Activated CD8-positive, alpha-beta memory T cell treated with anti-CD3 and anti-CD28 coated beads for 24 hours (primary cell): ENCODE data around the gene SLC6A15.

Experiments used
- DNase-seq: peaks from one replicate; pipeline ENCODE4 v3.0.0-alpha.2; 2020

Gene SLC6A15

GRCh38 chr12:84912198-84913128 lies at the start of gene SLC6A15:
SLC6A15 (minus strand) TSS chr12:84912799; CDS start chr12:84892120, 20,679 bp downstream.
- DNase-seq: peak; percentile 53

GRCh38 chr12:84960918-84961317 lies 48.3 kb upstream of the SLC6A15 start:
- DNase-seq: no peak

- DNase-seq: no peak
Measured at GRCh38 chr12:84955298-84955697, 42.7 kb upstream of the SLC6A15 start.

GRCh38 chr12:84954415-84954814 lies 41.8 kb upstream of the SLC6A15 start:
- no peak for DNase-seq

GRCh38 chr12:84950971-84951546 lies 38.5 kb upstream of the SLC6A15 start:
- no peak for DNase-seq

GRCh38 chr12:84946753-84947152 lies 34.2 kb upstream of the SLC6A15 start:
- DNase-seq: no peak

GRCh38 chr12:84937415-84937814 lies 24.8 kb upstream of the SLC6A15 start:
- DNase-seq: no peak

GRCh38 chr12:84929501-84929900 lies 16.9 kb upstream of the SLC6A15 start:
- DNase-seq: no peak

GRCh38 chr12:84924981-84925380 lies 12.4 kb upstream of the SLC6A15 start:
- no peak for DNase-seq

GRCh38 chr12:84922693-84923092 lies 10.1 kb upstream of the SLC6A15 start:
- DNase-seq: no peak

- no peak for DNase-seq
Measured at GRCh38 chr12:84920331-84920730, 7.7 kb upstream of the SLC6A15 start.

- no peak for DNase-seq
Measured at GRCh38 chr12:84919271-84919670, 6.7 kb upstream of the SLC6A15 start.

GRCh38 chr12:84913129-84913515 lies 523 bp upstream of the SLC6A15 start:
- no peak for DNase-seq

- peak; percentile 53 for DNase-seq
Measured at GRCh38 chr12:84911271-84912197, 1.1 kb downstream of the SLC6A15 start.

GRCh38 chr12:84910549-84911241 lies 1.9 kb downstream of the SLC6A15 start:
- no peak for DNase-seq

- DNase-seq: no peak
Measured at GRCh38 chr12:84904051-84904450, 8.5 kb downstream of the SLC6A15 start.

- DNase-seq: no peak
Measured at GRCh38 chr12:84891106-84891838, 21.3 kb downstream of the SLC6A15 start.

- DNase-seq: no peak
Measured at GRCh38 chr12:84889818-84890217, 22.8 kb downstream of the SLC6A15 start.

GRCh38 chr12:84888861-84889260 lies 23.7 kb downstream of the SLC6A15 start:
- DNase-seq: no peak

- no peak for DNase-seq
Measured at GRCh38 chr12:84877340-84877739, 35.3 kb downstream of the SLC6A15 start.

- no peak for DNase-seq
Measured at GRCh38 chr12:84875241-84875640, 37.4 kb downstream of the SLC6A15 start.

- no peak for DNase-seq
Measured at GRCh38 chr12:84874825-84875139, 37.8 kb downstream of the SLC6A15 start.
